ENCODE measurements around the gene CCDC179. TPM values are rescaled to one million over a fixed set of nuclear protein-coding genes. Genes with fewer than 3 reads are reported as not detected.
A peak's percentile ranks its signal among the peaks of the same experiment; 100 is the strongest.

CCDC179 gene
- total and polyA plus RNA-seq, 2 of the 13 experiments (the other 11 are each of a cell fraction or from before 2014, with no cell fraction given) = not detected

DNA sequence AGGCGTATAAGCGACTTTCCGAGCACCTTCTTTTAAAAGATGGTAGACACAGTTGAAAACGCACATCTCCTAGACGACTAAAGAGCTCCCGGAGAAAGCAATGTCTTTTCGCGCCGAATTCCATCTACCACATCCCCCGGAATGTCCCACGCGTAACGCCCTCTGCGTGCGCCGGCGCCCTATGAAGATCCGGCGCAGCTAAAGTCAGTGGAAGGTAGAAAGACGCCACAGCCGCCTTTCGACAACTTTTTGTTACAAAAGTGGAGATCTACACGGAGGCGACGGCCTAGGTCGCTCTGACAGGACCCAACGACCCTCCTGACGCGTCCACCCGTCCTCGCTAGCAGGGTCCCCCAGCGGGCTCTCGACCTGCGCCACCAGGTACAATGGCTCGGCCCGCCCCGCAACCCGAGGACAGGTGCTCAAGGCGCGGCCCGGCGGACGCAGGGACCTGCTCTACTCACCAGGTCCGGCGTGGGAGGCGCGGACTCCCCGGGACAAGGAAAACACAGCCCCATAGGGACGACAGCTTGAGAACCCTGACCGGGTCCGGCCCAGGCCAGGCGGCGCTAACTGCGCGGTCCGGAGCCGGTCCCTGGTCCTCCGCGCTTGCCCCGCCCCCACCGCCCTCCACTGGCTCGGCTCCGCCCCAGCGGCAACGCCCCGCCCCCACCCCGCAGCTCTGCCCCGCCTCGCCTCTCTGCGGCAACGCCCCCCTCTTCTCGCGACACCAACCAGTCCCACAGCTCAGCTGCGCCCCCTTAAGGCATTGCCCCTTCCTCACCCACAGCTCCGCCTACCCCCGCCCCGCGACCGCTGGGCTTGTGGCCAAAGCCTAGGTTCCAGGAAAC lies 30.8 kb downstream of the CCDC179 start, which contains the start of gene SVIP (continued):
- TF ChIP-seq HNRNPLL (IDR thresholded peaks at IDR 0.05; ENCODE audit: low read depth, low read length, poor library complexity, severe bottlenecking) (peak; percentile 96), AHR (CRISPR knock-in tag; IDR thresholded peaks at IDR 0.05) (peak; percentile 58; the same call in 1 of the 2 replicates), ZNF547 (CRISPR knock-in tag; IDR thresholded peaks at IDR 0.05) (0 out of 2 replicates have a peak, but pooled peaks have one; percentile 33), PHF8 (CRISPR knock-in tag; IDR thresholded peaks at IDR 0.05) (peak; percentile 91), AKAP8 (CRISPR knock-in tag; IDR thresholded peaks at IDR 0.05) (peak; percentile 72; the same call in 1 of the 2 replicates), ZNF629 (CRISPR knock-in tag; conservative IDR thresholded peaks at IDR 0.05) (no peak), CBX2 (IDR thresholded peaks at IDR 0.05; ENCODE audit: low read depth, low read length) (no peak), CBX2 (CRISPR knock-in tag; IDR thresholded peaks at IDR 0.05; ENCODE audit: low read depth) (no peak), ZNF614 (CRISPR knock-in tag; IDR thresholded peaks at IDR 0.05; ENCODE audit: borderline replicate concordance) (peak; percentile 67; the same call in 1 of the 2 replicates), NPAS2 (CRISPR knock-in tag; IDR thresholded peaks at IDR 0.05; ENCODE audit: borderline replicate concordance) (no peak), HDAC2 (CRISPR knock-in tag; IDR thresholded peaks at IDR 0.05) (peak; percentile 60), DR1 (CRISPR knock-in tag; IDR thresholded peaks at IDR 0.05) (peak; percentile 52), MIER3 (CRISPR knock-in tag; IDR thresholded peaks at IDR 0.05; ENCODE audit: borderline replicate concordance) (peak; percentile 82; the same call in 1 of the 2 replicates), ZNF484 (CRISPR knock-in tag; IDR thresholded peaks at IDR 0.05; ENCODE audit: borderline replicate concordance, low read depth) (no peak), ZBTB1 (CRISPR knock-in tag; IDR thresholded peaks at IDR 0.05; ENCODE audit: borderline replicate concordance) (no peak), HOXA7 (CRISPR knock-in tag; IDR thresholded peaks at IDR 0.05) (no peak), KDM5A (IDR thresholded peaks at IDR 0.05; ENCODE audit: borderline replicate concordance, low read length) (no peak; the same call in 1 of the 2 replicates), GATAD1 (CRISPR knock-in tag; IDR thresholded peaks at IDR 0.05) (peak; percentile 45), ZNF274 (CRISPR knock-in tag; IDR thresholded peaks at IDR 0.05) (no peak)
- TF ChIP-seq, protein P1, sequence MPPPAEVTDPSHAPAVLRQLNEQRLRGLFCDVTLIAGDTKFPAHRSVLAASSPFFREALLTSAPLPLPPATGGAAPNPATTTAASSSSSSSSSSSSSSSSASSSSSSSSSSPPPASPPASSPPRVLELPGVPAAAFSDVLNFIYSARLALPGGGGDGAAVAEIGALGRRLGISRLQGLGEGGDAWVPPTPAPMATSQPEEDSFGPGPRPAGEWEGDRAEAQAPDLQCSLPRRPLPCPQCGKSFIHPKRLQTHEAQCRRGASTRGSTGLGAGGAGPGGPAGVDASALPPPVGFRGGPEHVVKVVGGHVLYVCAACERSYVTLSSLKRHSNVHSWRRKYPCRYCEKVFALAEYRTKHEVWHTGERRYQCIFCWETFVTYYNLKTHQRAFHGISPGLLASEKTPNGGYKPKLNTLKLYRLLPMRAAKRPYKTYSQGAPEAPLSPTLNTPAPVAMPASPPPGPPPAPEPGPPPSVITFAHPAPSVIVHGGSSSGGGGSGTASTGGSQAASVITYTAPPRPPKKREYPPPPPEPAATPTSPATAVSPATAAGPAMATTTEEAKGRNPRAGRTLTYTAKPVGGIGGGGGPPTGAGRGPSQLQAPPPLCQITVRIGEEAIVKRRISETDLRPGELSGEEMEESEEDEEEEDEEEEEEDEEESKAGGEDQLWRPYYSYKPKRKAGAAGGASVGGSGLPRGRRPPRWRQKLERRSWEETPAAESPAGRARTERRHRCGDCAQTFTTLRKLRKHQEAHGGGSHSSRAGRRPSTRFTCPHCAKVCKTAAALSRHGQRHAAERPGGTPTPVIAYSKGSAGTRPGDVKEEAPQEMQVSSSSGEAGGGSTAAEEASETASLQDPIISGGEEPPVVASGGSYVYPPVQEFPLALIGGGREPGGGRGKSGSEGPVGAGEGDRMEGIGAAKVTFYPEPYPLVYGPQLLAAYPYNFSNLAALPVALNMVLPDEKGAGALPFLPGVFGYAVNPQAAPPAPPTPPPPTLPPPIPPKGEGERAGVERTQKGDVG (CRISPR knock-in tag; IDR thresholded peaks at IDR 0.05; ENCODE audit: borderline replicate concordance) = 0 out of 2 replicates have a peak, but pooled peaks have one; percentile 51
- TF ChIP-seq, protein P2, sequence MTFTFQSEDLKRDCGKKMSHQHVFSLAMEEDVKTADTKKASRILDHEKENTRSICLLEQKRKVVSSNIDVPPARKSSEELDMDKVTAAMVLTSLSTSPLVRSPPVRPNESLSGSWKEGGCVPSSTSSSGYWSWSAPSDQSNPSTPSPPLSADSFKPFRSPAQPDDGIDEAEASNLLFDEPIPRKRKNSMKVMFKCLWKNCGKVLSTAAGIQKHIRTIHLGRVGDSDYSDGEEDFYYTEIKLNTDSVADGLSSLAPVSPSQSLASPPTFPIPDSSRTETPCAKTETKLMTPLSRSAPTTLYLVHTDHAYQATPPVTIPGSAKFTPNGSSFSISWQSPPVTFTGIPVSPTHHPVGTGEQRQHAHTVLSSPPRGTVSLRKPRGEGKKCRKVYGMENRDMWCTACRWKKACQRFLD (CRISPR knock-in tag; IDR thresholded peaks at IDR 0.05; ENCODE audit: borderline replicate concordance) = no peak
- TF ChIP-seq, protein P3, sequence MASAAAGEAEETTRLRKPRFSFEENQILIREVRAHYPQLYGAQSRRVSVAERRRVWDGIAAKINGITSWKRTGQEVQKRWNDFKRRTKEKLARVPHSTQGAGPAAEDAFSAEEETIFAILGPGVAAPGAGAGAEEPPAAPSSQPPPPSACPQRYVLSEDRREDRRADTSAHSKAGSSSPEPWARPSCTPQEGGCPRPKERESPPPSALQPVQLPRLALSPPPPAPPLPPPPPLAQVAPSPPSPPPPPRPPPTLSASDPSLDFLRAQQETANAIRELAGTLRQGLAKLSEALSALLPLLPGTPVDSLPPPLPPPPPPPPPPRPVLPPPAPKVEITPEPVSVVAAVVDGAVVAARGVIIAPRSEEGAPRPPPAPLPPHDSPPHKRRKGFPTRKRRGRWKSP (CRISPR knock-in tag; IDR thresholded peaks at IDR 0.05) = peak; percentile 98
- TF ChIP-seq, protein P4, sequence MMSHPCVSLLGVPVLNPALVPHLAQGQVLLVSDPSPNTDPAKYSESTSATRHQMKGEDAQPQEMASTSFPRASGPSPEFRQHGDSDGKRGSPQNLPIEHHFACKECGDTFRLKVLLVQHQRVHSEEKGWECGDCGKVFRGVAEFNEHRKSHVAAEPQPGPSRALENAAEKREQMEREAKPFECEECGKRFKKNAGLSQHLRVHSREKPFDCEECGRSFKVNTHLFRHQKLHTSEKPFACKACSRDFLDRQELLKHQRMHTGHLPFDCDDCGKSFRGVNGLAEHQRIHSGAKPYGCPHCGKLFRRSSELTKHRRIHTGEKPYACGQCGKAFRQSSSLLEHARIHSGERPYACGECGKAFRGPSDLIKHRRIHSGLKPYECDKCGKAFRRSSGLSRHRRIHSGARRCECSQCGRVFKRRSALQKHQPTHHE (CRISPR knock-in tag; IDR thresholded peaks at IDR 0.05; ENCODE audit: borderline replicate concordance) = 0 out of 2 replicates have a peak, but pooled peaks have one; percentile 14
